ENCODE results near the gene ANKRD11.

DNA sequence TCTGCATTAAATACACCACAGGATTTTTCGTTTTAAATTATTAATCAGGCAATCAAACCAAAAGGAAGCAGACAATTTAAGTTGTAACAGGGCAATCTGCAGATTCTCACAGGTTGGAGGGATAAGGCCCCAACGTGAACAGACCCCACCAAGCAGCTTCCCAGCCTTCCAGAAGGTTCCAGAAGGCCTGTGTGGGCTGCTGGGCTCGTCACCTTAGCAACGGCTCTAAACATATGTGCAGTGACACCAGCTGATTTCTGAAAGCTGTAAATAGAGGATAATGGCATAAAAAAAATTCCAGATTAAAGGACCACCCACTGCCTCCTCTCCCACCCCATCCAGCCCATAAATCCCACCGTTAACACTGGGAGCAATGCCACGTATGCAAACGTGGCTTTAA is 149.1 kb downstream of the ANKRD11 start:
- TF ChIP-seq, protein P1, sequence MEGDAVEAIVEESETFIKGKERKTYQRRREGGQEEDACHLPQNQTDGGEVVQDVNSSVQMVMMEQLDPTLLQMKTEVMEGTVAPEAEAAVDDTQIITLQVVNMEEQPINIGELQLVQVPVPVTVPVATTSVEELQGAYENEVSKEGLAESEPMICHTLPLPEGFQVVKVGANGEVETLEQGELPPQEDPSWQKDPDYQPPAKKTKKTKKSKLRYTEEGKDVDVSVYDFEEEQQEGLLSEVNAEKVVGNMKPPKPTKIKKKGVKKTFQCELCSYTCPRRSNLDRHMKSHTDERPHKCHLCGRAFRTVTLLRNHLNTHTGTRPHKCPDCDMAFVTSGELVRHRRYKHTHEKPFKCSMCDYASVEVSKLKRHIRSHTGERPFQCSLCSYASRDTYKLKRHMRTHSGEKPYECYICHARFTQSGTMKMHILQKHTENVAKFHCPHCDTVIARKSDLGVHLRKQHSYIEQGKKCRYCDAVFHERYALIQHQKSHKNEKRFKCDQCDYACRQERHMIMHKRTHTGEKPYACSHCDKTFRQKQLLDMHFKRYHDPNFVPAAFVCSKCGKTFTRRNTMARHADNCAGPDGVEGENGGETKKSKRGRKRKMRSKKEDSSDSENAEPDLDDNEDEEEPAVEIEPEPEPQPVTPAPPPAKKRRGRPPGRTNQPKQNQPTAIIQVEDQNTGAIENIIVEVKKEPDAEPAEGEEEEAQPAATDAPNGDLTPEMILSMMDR (IDR thresholded peaks at IDR 0.05; ENCODE audit: low read length), result no peak
- no peak for TF ChIP-seq EZH2 (optimal IDR thresholded peaks at IDR 0.05; ENCODE audit: low read depth, low read length)

All from MM.1S (cell line).